ENCODE measurements around the gene SGCA.

- TF ChIP-seq EP300 (IDR thresholded peaks at IDR 0.05; ENCODE audit: borderline replicate concordance in 1 of 2, control insufficient read depth in 1 of 2, low read depth in 2 of 2, low read length in 2 of 2) (no peak), CTCF (IDR thresholded peaks at IDR 0.05 in 2 of 3, conservative IDR thresholded peaks at IDR 0.05 in 1 of 3; ENCODE audit: control insufficient read depth in 2 of 3, extremely low read depth in 1 of 3, insufficient read depth in 1 of 3, low read depth in 3 of 3, low read length in 3 of 3) (no peak), ATF7 (IDR thresholded peaks at IDR 0.05; ENCODE audit: low read depth) (no peak)
Observed at GRCh38 chr17:50210240-50211225, 44.7 kb downstream of the SGCA start.

All from GM12878 (cell line).